H1 (cell line): ENCODE results near the gene MCC.

Experiments used
- CBX5 ChIP-seq: fragments of 300-800, 300-1000 bp; sonication (generic); IDR thresholded peaks from 2 replicates; pipeline ENCODE4 v1.7.1; 2016; ENCODE audit warnings: antibody characterized with exemption, low read length, low read depth
- CREB1 ChIP-seq: IDR thresholded peaks from 2 replicates; pipeline ENCODE4 v1.6.1; 2012; ENCODE audit warnings: inconsistent platforms
- EP300 ChIP-seq, 2 experiments: IDR thresholded peaks; 1 replicate in 1 of 2; 2 replicates in 1 of 2; pipeline ENCODE4 v1.6.1; 2011 to 2012; ENCODE audit warnings: low read depth in 2 of 2, low read length in 2 of 2, mild to moderate bottlenecking in 2 of 2, borderline replicate concordance in 1 of 2, inconsistent platforms in 1 of 2, moderate library complexity in 1 of 2
- EZH2 ChIP-seq: fragments of 200-600 bp; sonication (generic); IDR thresholded peaks from 2 replicates; pipeline ENCODE4 v1.7.1; 2012; ENCODE audit warnings: low read depth, mild to moderate bottlenecking, moderate library complexity, low read length, inconsistent platforms; ENCODE audit not compliant: severe bottlenecking
- JUND ChIP-seq: IDR thresholded peaks from 2 replicates; pipeline ENCODE4 v1.6.1; 2011; ENCODE audit warnings: mild to moderate bottlenecking, improper control_type of control experiment, low read length
- KDM1A ChIP-seq: fragments of 200-600, 300-600 bp; sonication (generic); IDR thresholded peaks from 2 replicates; pipeline ENCODE4 v1.7.1; 2016; ENCODE audit warnings: mild to moderate bottlenecking, low read length, borderline replicate concordance
- POLR2A ChIP-seq, 2 experiments: IDR thresholded peaks; 1 replicate in 1 of 2; 2 replicates in 1 of 2; pipeline ENCODE4 v1.6.1; 2011; ENCODE audit warnings: low read depth in 2 of 2, low read length in 2 of 2, mild to moderate bottlenecking in 2 of 2; ENCODE audit errors: control extremely low read depth in 1 of 2
- SP1 ChIP-seq: IDR thresholded peaks from 2 replicates; pipeline ENCODE4 v1.6.1; 2011; ENCODE audit warnings: low read depth, low read length
- SP2 ChIP-seq: IDR thresholded peaks from 2 replicates; pipeline ENCODE4 v1.6.1; 2012; ENCODE audit warnings: mild to moderate bottlenecking, low read length, inconsistent platforms
- SRF ChIP-seq: IDR thresholded peaks from 2 replicates; pipeline ENCODE4 v1.6.1; 2011; ENCODE audit warnings: mild to moderate bottlenecking, low read depth, low read length, moderate library complexity
- TF ChIP-seq, protein P1 (sequence below), 3 experiments: IDR thresholded peaks; 1 replicate in 2 of 3; 2 replicates in 1 of 3; pipeline versions ENCODE4 v1.5.1 to v1.6.1; 2011; ENCODE audit warnings: low read length in 3 of 3, mild to moderate bottlenecking in 3 of 3, inconsistent platforms in 2 of 3, low read depth in 1 of 3, moderate library complexity in 1 of 3; ENCODE audit not compliant: insufficient read depth in 1 of 3; ENCODE audit errors: control extremely low read depth in 1 of 3
- TF ChIP-seq, protein P2 (sequence below): IDR thresholded peaks from 2 replicates; pipeline ENCODE4 v1.6.1; 2011; ENCODE audit warnings: low read length, improper control_type of control experiment

DNA sequence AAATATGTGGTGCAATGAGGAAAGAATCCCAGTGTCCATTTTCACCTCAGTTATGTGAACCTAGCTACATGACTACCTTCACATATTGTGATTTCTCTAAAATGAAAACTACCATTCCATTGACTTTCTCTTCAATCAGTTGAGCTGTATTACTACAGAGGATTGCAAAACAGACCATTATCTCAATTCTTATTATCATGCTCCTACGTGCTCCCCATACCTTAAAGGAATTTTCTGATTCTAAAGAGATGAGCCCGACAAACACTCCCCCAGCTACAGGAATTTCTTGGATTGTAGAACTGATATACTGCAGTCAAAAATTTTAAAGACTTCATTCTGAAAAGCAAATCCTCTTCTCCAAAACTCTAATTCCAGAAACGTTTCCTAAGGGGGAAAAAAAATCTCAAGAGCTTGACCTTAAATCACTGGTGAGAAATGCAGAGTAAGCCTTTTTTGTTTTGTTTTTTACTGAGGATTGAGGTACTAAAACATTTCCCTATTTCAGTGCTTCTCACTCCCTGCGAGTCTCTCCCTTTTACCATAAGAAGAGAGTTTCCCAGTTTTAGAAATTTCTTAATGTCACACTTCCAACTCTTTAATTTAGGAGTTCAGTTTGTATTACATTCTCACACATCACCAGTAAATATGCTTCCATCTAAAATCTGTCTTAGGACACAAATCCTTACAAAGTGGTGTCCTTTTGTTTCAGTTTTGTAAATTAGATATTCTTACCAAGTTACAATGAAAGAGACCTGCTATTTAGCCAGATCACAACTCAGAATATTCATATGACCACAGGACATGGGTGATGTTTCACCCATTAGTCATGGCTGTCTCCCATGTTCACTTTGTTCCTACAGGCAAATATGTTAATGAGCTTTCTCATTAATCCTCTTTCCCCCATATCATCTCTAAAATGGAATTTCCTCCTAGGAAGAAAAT, 257.3 kb downstream of the MCC start:
- TF ChIP-seq EZH2 (no peak), SP2 (no peak), KDM1A (no peak), SP1 (no peak), JUND (no peak), EP300 (IDR thresholded peaks at IDR 0.05; ENCODE audit: borderline replicate concordance in 1 of 2, low read depth in 2 of 2, low read length in 2 of 2) (no peak), CREB1 (no peak), SRF (no peak), POLR2A (IDR thresholded peaks at IDR 0.05; ENCODE audit: control extremely low read depth in 1 of 2, low read depth in 2 of 2, low read length in 2 of 2) (no peak), CBX5 (no peak)
- TF ChIP-seq, protein P1, sequence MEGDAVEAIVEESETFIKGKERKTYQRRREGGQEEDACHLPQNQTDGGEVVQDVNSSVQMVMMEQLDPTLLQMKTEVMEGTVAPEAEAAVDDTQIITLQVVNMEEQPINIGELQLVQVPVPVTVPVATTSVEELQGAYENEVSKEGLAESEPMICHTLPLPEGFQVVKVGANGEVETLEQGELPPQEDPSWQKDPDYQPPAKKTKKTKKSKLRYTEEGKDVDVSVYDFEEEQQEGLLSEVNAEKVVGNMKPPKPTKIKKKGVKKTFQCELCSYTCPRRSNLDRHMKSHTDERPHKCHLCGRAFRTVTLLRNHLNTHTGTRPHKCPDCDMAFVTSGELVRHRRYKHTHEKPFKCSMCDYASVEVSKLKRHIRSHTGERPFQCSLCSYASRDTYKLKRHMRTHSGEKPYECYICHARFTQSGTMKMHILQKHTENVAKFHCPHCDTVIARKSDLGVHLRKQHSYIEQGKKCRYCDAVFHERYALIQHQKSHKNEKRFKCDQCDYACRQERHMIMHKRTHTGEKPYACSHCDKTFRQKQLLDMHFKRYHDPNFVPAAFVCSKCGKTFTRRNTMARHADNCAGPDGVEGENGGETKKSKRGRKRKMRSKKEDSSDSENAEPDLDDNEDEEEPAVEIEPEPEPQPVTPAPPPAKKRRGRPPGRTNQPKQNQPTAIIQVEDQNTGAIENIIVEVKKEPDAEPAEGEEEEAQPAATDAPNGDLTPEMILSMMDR (IDR thresholded peaks at IDR 0.05; ENCODE audit: control extremely low read depth in 1 of 3, insufficient read depth in 1 of 3, low read depth in 1 of 3, low read length in 3 of 3): no peak
- TF ChIP-seq, protein P2, sequence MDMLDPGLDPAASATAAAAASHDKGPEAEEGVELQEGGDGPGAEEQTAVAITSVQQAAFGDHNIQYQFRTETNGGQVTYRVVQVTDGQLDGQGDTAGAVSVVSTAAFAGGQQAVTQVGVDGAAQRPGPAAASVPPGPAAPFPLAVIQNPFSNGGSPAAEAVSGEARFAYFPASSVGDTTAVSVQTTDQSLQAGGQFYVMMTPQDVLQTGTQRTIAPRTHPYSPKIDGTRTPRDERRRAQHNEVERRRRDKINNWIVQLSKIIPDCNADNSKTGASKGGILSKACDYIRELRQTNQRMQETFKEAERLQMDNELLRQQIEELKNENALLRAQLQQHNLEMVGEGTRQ: no peak
